T-helper 2 cell (primary cell): ENCODE data around the gene TMEM214.

Source experiments
- DNase-seq, 5 experiments: peaks; one replicate each; pipeline versions ENCODE4 v3.0.0 to v3.0.0-alpha.2; 2012 to 2022
- total RNA-seq, 2 donors: gene quantifications; one replicate each; lab custom pipeline; 2026; lab: John Stamatoyannopoulos, UW

TMEM214 gene
- 27.6 to 29.6 reads per million in 2 donors for total RNA-seq

GRCh38 chr2:27032495-27033252 is at the start of gene TMEM214:
Gene TMEM214, plus strand, starts transcription at chr2:27032965. Its CDS starts 51 bp downstream, at chr2:27033016.
- peak; percentile 58 to 86 (median 68) for DNase-seq

- no peak for DNase-seq
Observed at GRCh38 chr2:26983746-26984145, 49.0 kb upstream of the TMEM214 start.

GRCh38 chr2:26985807-26986206 is 47.0 kb upstream of the TMEM214 start:
- DNase-seq = no peak

GRCh38 chr2:26986576-26986975 is 46.2 kb upstream of the TMEM214 start:
- DNase-seq = no peak

- no peak for DNase-seq
Observed at GRCh38 chr2:26988058-26988860, 44.5 kb upstream of the TMEM214 start.

- DNase-seq = no peak
Observed at GRCh38 chr2:26989156-26989555, 43.6 kb upstream of the TMEM214 start.

- no peak for DNase-seq
Observed at GRCh38 chr2:26991717-26992116, 41.0 kb upstream of the TMEM214 start.

GRCh38 chr2:26993768-26994167 is 39.0 kb upstream of the TMEM214 start:
- DNase-seq = peak in 1 of 5 experiments; percentile 42

- DNase-seq = no peak
Observed at GRCh38 chr2:26994983-26995382, 37.8 kb upstream of the TMEM214 start.

- DNase-seq = no peak
Observed at GRCh38 chr2:26997394-26997793, 35.4 kb upstream of the TMEM214 start.

GRCh38 chr2:26998323-26998722 is 34.4 kb upstream of the TMEM214 start:
- DNase-seq = no peak

- DNase-seq = no peak
Observed at GRCh38 chr2:27000228-27000627, 32.5 kb upstream of the TMEM214 start.

GRCh38 chr2:27000995-27001394 is 31.8 kb upstream of the TMEM214 start:
- no peak for DNase-seq

GRCh38 chr2:27001950-27002349 is 30.8 kb upstream of the TMEM214 start:
- DNase-seq = no peak

GRCh38 chr2:27003007-27003406 is 29.8 kb upstream of the TMEM214 start:
- no peak for DNase-seq

GRCh38 chr2:27003857-27004256 is 28.9 kb upstream of the TMEM214 start:
- no peak for DNase-seq

GRCh38 chr2:27006602-27007415 is 26.0 kb upstream of the TMEM214 start:
- no peak for DNase-seq

GRCh38 chr2:27007416-27008374 is 25.1 kb upstream of the TMEM214 start:
- DNase-seq = no peak

- no peak for DNase-seq
Observed at GRCh38 chr2:27008678-27009077, 24.1 kb upstream of the TMEM214 start.

GRCh38 chr2:27009083-27009482 is 23.7 kb upstream of the TMEM214 start:
- no peak for DNase-seq

- no peak for DNase-seq
Observed at GRCh38 chr2:27009716-27010115, 23.0 kb upstream of the TMEM214 start.

GRCh38 chr2:27010139-27010538 is 22.6 kb upstream of the TMEM214 start:
- peak in 1 of 5 experiments; percentile 85 for DNase-seq
